SK-N-SH (cell line): Measurements from ENCODE around the gene PLEKHG2. TPM values are rescaled to one million over a fixed set of nuclear protein-coding genes. Genes with fewer than 3 reads are reported as not detected.

Experiments
- CTCF ChIA-PET: fragments of 300-600, 350-600 bp; formaldehyde crosslinking; extraction: SDS; loops from one replicate; lab custom pipeline; 2021; lab: Yijun Ruan, JAX
- POLR2A ChIA-PET: fragments of 350-600 bp; sonication (Branson Sonifier 250); formaldehyde crosslinking; extraction: SDS; loops from one replicate; lab custom pipeline; 2020; ENCODE audit warnings: antibody characterized with exemption, inconsistent platforms; lab: Yijun Ruan, JAX
- DNase-seq: peaks from one replicate; pipeline ENCODE4 v3.0.0; 2012
- H2AFZ ChIP-seq: fragments of 200-600 bp; sonication (generic); 2 replicates; pipeline ENCODE4 v1.8.1; 2016; ENCODE audit warnings: antibody characterized with exemption, mild to moderate bottlenecking, low read depth
- H3F3A ChIP-seq: fragments of 200-600 bp; sonication (generic); replicated peaks from 2 replicates; pipeline ENCODE3; 2016; ENCODE audit warnings: antibody characterized with exemption, mild to moderate bottlenecking; ENCODE audit not compliant: insufficient read depth
- H3K27ac ChIP-seq, 2 experiments: fragments of 200-500 bp in 1 of 2; fragments of 200-600 bp in 1 of 2; sonication (Bioruptor generic) in 1 of 2; sonication (generic), shearing (Covaris generic) in 1 of 2; 2 replicates each; pipeline versions ENCODE4 v1.5.1 to v1.6.1; 2014 to 2016; ENCODE audit warnings: low read depth in 2 of 2, inconsistent platforms in 1 of 2, low read length in 1 of 2, mild to moderate bottlenecking in 1 of 2, mixed read lengths in 1 of 2
- H3K27me3 ChIP-seq: fragments of 200-600 bp; sonication (generic), shearing (Covaris generic); 2 replicates; pipeline ENCODE4 v1.6.1; 2016; ENCODE audit warnings: mixed run types; ENCODE audit not compliant: insufficient read depth
- H3K36me3 ChIP-seq, 2 experiments: fragments of 200-500 bp in 1 of 2; fragments of 200-600 bp in 1 of 2; sonication (Bioruptor generic) in 1 of 2; sonication (generic) in 1 of 2; replicated peaks in 1 of 2; 2 replicates each; pipeline versions ENCODE3 to v1.5.1; 2014 to 2016; ENCODE audit warnings: low read length in 1 of 2, mild to moderate bottlenecking in 1 of 2; ENCODE audit not compliant: insufficient read depth in 2 of 2, control insufficient read depth in 1 of 2
- H3K4me1 ChIP-seq, 2 experiments: fragments of 200-500 bp in 1 of 2; fragments of 200-600 bp in 1 of 2; sonication (Bioruptor generic) in 1 of 2; sonication (generic), shearing (Covaris generic) in 1 of 2; 2 replicates each; pipeline versions ENCODE4 v1.5.1 to v1.6.1; 2014 to 2016; ENCODE audit warnings: low read depth in 1 of 2, low read length in 1 of 2, mixed run types in 1 of 2; ENCODE audit not compliant: insufficient read depth in 2 of 2, control insufficient read depth in 1 of 2
- H3K4me2 ChIP-seq: fragments of 200-600 bp; sonication (generic), shearing (Covaris generic); 2 replicates; pipeline ENCODE4 v1.6.1; 2017; ENCODE audit warnings: mixed run types
- H3K4me3 ChIP-seq, 2 experiments: fragments of 200-500 bp in 1 of 2; fragments of 200-600 bp in 1 of 2; sonication (Bioruptor generic) in 1 of 2; sonication (generic), shearing (Covaris generic) in 1 of 2; 2 replicates each; pipeline versions ENCODE4 v1.5.1 to v1.8.1; 2014 to 2016; ENCODE audit warnings: low read depth in 2 of 2, inconsistent platforms in 1 of 2, low read length in 1 of 2, mild to moderate bottlenecking in 1 of 2, mixed read lengths in 1 of 2, moderate library complexity in 1 of 2
- H3K79me2 ChIP-seq: fragments of 200-600 bp; sonication (generic); 2 replicates; pipeline ENCODE4 v1.8.1; 2017; ENCODE audit warnings: mild to moderate bottlenecking; ENCODE audit not compliant: insufficient read depth
- H3K9ac ChIP-seq: fragments of 200-600 bp; sonication (generic); 2 replicates; pipeline ENCODE4 v1.6.1; 2017; ENCODE audit warnings: mixed run types
- H3K9me2 ChIP-seq: fragments of 200-600 bp; sonication (generic); 2 replicates; pipeline ENCODE4 v1.6.1; 2017; ENCODE audit warnings: mixed run types
- H3K9me3 ChIP-seq: fragments of 200-600 bp; sonication (generic); 2 replicates; pipeline ENCODE4 v1.6.1; 2017; ENCODE audit warnings: mixed run types, mild to moderate bottlenecking, moderate library complexity
- H4K20me1 ChIP-seq: fragments of 200-600 bp; sonication (generic); 2 replicates; pipeline ENCODE4 v1.6.1; 2017; ENCODE audit warnings: mild to moderate bottlenecking, mixed run types; ENCODE audit not compliant: insufficient read depth
- CHD2 ChIP-seq: fragments of 150-350 bp; IDR thresholded peaks from 2 replicates; pipeline ENCODE4 v1.6.1; 2018; ENCODE audit warnings: low read length; ENCODE audit not compliant: partially characterized antibody
- ELF1 ChIP-seq: IDR thresholded peaks from 2 replicates; pipeline ENCODE4 v1.4.0; 2012
- EP300 ChIP-seq, 2 experiments: IDR thresholded peaks; 2 replicates each; pipeline versions ENCODE4 v1.4.0 to v1.6.1; 2012; ENCODE audit warnings: borderline replicate concordance in 1 of 2, low read depth in 1 of 2, low read length in 1 of 2
- FOXJ3 ChIP-seq: sonication (generic); formaldehyde crosslinking; IDR thresholded peaks from 2 replicates; pipeline ENCODE4 v1.5.1; 2020; ENCODE audit warnings: mild to moderate bottlenecking, missing genetic modification reagents
- GABPA ChIP-seq: IDR thresholded peaks from 2 replicates; pipeline ENCODE4 v1.4.0; 2012; ENCODE audit warnings: low read depth, mild to moderate bottlenecking
- MAX ChIP-seq: IDR thresholded peaks from 2 replicates; pipeline ENCODE4 v1.4.0; 2012; ENCODE audit warnings: low read depth
- POLR2AphosphoS5 ChIP-seq: IDR thresholded peaks from 2 replicates; pipeline ENCODE4 v1.6.1; 2012; ENCODE audit warnings: low read depth, low read length
- RAD21 ChIP-seq: IDR thresholded peaks from 2 replicates; pipeline ENCODE4 v1.6.1; 2012; ENCODE audit warnings: mild to moderate bottlenecking, low read length
- SIN3A ChIP-seq: IDR thresholded peaks from 2 replicates; pipeline ENCODE4 v1.6.1; 2012; ENCODE audit warnings: low read depth, mild to moderate bottlenecking, low read length, moderate library complexity, borderline replicate concordance
- SMC3 ChIP-seq: IDR thresholded peaks from 2 replicates; pipeline ENCODE4 v1.6.1; 2012; ENCODE audit warnings: low read depth, low read length, improper control_type of control experiment
- TAF1 ChIP-seq: IDR thresholded peaks from 2 replicates; pipeline ENCODE4 v1.6.1; 2012; ENCODE audit warnings: low read depth, mild to moderate bottlenecking, low read length, moderate library complexity, borderline replicate concordance
- TEAD4 ChIP-seq: IDR thresholded peaks from 2 replicates; pipeline ENCODE4 v1.4.0; 2012; ENCODE audit warnings: mild to moderate bottlenecking, borderline replicate concordance; ENCODE audit not compliant: insufficient read depth
- YY1 ChIP-seq: IDR thresholded peaks from 2 replicates; pipeline ENCODE4 v1.4.0; 2012; ENCODE audit warnings: low read depth, mild to moderate bottlenecking
- WGBS: methylation state at CpG from one replicate; pipeline ENCODE4 v1.1.6; 2017; ENCODE audit warnings: low lambda C conversion rate; 5-methylcytosine and 5-hydroxymethylcytosine counted together
- polyA plus RNA-seq, 3 experiments: library from polyadenylated mRNA; depleted of rRNA; stranded (reverse); fragments of >200 nt; gene quantifications; 2 replicates each; pipeline ENCODE4 v1.2.3, GENCODE V29; 2012
- TF ChIP-seq, protein P1 (sequence below): IDR thresholded peaks from 2 replicates; pipeline ENCODE4 v1.4.0; 2012; ENCODE audit warnings: low read depth, borderline replicate concordance
- TF ChIP-seq, protein P2 (sequence below): IDR thresholded peaks from 2 replicates; pipeline ENCODE4 v1.6.1; 2012; ENCODE audit warnings: mild to moderate bottlenecking, low read depth, low read length, moderate library complexity

PLEKHG2 gene
- polyA plus RNA-seq, 1 of the 3 experiments (the other 2 are of a cell fraction) = 13.6 TPM

DNA sequence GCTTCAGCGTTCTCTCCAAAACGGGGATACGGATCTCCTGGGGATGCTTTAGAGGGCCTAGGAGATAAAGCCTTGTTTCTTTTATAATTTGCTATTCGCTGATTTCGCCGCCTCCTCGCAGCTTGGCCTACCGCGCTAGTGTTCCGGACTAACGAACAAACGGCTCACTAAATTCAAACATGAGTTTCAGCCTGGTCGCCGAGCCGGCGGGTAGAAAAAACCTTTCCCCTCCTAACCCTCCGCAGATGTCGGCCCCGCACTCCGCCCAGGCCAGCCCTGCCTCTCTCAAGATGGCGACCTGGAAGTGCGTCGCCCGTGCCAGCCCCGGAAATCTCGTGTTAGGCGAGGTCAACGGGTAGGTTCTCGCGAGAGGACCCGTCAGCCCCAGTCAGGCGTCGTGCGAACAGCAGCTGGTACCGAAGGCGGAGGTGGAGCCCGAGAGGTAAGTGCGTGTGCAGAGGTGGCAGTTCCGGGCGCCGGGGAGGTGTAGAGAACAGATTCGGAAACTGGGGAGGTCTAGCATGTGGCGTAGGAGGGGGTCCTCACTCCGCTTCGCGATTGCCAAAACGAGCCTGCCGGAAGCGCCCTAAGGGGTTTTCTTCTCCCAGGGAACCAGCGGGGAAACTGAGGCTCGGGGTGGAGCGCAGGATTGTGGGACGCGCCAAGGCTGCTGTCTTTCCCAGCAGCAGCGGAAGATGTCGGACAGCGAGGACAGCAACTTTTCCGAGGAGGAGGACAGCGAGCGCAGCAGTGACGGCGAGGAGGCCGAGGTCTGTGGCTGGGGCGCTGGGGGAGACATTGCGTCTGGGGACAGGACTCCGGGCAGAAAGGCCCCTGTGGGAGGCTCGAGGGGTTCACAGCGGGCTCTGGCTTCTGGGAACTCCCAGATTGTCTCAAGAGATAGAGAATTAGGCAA, 33.0 kb downstream of the PLEKHG2 start, which contains the start of gene SUPT5H:
TSS of gene SUPT5H (plus strand) at position 387 of the 916 bp plus-strand sequence. CDS start at position 696, 309 bp downstream.
- WGBS = 2% methylated on average over 52 of the region's 68 CpGs
- peak; percentile 96 for DNase-seq
- peak within 1 kb of the TSS; percentile 97 for H3K9ac ChIP-seq
- POLR2A ChIA-PET = interaction anchor here (0.6 to 3.8 kb wide), 5 partner anchors 10 to 1121 kb away, joined by 3 to 39 read pairs (median 3); partner anchors contain the start of gene RPS16
- H3K79me2 ChIP-seq = peaks cover 70% of the 10 kb centered on the region
- H3K4me2 ChIP-seq = peak within 1 kb of the TSS; percentile 97
- peak within 1 kb of the TSS; percentile 83 to 96 for H3K27ac ChIP-seq
- peaks cover 29% of the 10 kb centered on the region for H4K20me1 ChIP-seq
- no peaks in the 10 kb centered on the region for H3K9me3 ChIP-seq
- H3K9me2 ChIP-seq = no peaks in the 10 kb centered on the region
- H3F3A ChIP-seq = peaks cover 33% of the 10 kb centered on the region
- H3K36me3 ChIP-seq = peaks cover 0 to 14% of the 10 kb centered on the region in 2 experiments
- peaks cover 4 to 12% of the 10 kb centered on the region in 2 experiments; a peak in 3 of 4 replicates for H3K4me1 ChIP-seq
- H2AFZ ChIP-seq = peak within 1 kb of the TSS; percentile 77; the same call in 1 of the 2 replicates
- peak; percentile 91 for TF ChIP-seq ELF1
- no peak for TF ChIP-seq EP300 (IDR thresholded peaks at IDR 0.05; ENCODE audit: borderline replicate concordance in 1 of 2, low read depth in 1 of 2, low read length in 1 of 2)
- peak; percentile 51; the same call in 1 of the 2 replicates for TF ChIP-seq FOXJ3
- TF ChIP-seq, protein P1, sequence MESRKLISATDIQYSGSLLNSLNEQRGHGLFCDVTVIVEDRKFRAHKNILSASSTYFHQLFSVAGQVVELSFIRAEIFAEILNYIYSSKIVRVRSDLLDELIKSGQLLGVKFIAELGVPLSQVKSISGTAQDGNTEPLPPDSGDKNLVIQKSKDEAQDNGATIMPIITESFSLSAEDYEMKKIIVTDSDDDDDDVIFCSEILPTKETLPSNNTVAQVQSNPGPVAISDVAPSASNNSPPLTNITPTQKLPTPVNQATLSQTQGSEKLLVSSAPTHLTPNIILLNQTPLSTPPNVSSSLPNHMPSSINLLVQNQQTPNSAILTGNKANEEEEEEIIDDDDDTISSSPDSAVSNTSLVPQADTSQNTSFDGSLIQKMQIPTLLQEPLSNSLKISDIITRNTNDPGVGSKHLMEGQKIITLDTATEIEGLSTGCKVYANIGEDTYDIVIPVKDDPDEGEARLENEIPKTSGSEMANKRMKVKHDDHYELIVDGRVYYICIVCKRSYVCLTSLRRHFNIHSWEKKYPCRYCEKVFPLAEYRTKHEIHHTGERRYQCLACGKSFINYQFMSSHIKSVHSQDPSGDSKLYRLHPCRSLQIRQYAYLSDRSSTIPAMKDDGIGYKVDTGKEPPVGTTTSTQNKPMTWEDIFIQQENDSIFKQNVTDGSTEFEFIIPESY = peak; percentile 100
- TF ChIP-seq MAX = peak; percentile 95
- no peak for TF ChIP-seq RAD21
- TF ChIP-seq TEAD4 = no peak
- peak; percentile 88 for TF ChIP-seq POLR2AphosphoS5
- peak; percentile 99 for TF ChIP-seq SIN3A
- peak; percentile 93 for TF ChIP-seq TAF1
- TF ChIP-seq YY1 = peak; percentile 97
- TF ChIP-seq GABPA = peak; percentile 88
- TF ChIP-seq SMC3 = no peak
- TF ChIP-seq CHD2 = peak; percentile 100
- TF ChIP-seq, protein P2, sequence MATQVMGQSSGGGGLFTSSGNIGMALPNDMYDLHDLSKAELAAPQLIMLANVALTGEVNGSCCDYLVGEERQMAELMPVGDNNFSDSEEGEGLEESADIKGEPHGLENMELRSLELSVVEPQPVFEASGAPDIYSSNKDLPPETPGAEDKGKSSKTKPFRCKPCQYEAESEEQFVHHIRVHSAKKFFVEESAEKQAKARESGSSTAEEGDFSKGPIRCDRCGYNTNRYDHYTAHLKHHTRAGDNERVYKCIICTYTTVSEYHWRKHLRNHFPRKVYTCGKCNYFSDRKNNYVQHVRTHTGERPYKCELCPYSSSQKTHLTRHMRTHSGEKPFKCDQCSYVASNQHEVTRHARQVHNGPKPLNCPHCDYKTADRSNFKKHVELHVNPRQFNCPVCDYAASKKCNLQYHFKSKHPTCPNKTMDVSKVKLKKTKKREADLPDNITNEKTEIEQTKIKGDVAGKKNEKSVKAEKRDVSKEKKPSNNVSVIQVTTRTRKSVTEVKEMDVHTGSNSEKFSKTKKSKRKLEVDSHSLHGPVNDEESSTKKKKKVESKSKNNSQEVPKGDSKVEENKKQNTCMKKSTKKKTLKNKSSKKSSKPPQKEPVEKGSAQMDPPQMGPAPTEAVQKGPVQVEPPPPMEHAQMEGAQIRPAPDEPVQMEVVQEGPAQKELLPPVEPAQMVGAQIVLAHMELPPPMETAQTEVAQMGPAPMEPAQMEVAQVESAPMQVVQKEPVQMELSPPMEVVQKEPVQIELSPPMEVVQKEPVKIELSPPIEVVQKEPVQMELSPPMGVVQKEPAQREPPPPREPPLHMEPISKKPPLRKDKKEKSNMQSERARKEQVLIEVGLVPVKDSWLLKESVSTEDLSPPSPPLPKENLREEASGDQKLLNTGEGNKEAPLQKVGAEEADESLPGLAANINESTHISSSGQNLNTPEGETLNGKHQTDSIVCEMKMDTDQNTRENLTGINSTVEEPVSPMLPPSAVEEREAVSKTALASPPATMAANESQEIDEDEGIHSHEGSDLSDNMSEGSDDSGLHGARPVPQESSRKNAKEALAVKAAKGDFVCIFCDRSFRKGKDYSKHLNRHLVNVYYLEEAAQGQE = peak; percentile 48; the same call in 1 of the 2 replicates
- CTCF ChIA-PET = interaction anchor here (0.6 to 2.1 kb wide), 7 partner anchors 10 to 300 kb away, joined by 3 to 12 read pairs (median 3); partner anchors contain the start of genes EID2B, PLEKHG2 and RPS16
- no peaks in the 10 kb centered on the region for H3K27me3 ChIP-seq
- H3K4me3 ChIP-seq = peak within 1 kb of the TSS; percentile 71 to 93
